Measurements from ENCODE around the gene ING1.

Gene ING1

GRCh38 chr13:110770678-110771077, 57.2 kb downstream of the ING1 start:
- FAIRE-seq (no peak), DNase-seq (ENCODE audit: low spot score) (no peak)

- peak; percentile 24 for DNase-seq (ENCODE audit: low spot score)
- no peak for FAIRE-seq
These were observed 57.7 kb downstream of the ING1 start for GRCh38 chr13:110771194-110771593.

- DNase-seq (ENCODE audit: low spot score) (no peak), FAIRE-seq (no peak)
These were observed 58.8 kb downstream of the ING1 start for GRCh38 chr13:110772091-110772984.

Data from RCC 7860 (cell line).